B cell (primary cell): ENCODE data around the gene ARID4B.

Source experiments
- CTCF ChIP-seq: fragments of 200-600 bp; IDR thresholded peaks from one replicate; pipeline ENCODE4 v1.8.0; 2022; ENCODE audit warnings: antibody characterized with exemption, mild to moderate bottlenecking
- EZH2 ChIP-seq: IDR thresholded peaks from 2 replicates; pipeline ENCODE4 v1.6.1; 2012; ENCODE audit warnings: borderline replicate concordance, low read depth, mild to moderate bottlenecking, moderate library complexity, low read length; ENCODE audit not compliant: insufficient read depth, poor library complexity, severe bottlenecking

DNA sequence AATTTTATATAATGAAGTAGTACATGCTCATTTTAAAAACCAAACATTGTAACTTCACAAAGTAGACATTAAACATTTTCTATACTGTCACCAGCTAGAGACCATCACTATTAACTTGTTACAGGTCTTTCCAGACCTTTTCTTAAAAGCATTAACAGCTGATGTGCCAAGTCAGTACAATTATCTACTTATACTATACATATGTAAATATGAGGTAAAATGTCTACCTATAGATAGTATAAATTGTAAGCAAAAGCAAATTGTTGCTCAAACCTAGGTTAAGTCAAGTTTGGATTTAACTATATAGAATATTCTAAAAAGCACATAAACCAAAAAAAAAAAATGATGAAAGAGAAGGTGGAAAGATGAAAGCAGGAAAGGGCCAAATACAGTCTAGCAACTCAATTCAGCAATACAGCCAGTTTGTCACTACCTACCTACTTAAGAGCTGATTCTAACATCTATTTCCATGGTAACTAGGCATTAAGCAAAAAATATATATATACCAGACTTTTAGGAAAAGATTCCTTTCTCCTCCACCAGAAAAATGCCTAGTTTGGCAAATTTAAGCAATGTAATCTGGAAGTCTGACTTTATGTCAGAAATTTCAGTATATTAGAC is 34.5 kb downstream of the ARID4B start:
- no peak for TF ChIP-seq EZH2
- TF ChIP-seq CTCF: no peak
